ENCODE data around the gene ARHGAP22. TPM values are rescaled to one million over a fixed set of nuclear protein-coding genes. Genes with fewer than 3 reads are reported as not detected.
A peak's percentile ranks its signal among the peaks of the same experiment; 100 is the strongest.

Gene ARHGAP22
- total RNA-seq, 1 donor from 2014 or later: 19.7 TPM

DNA sequence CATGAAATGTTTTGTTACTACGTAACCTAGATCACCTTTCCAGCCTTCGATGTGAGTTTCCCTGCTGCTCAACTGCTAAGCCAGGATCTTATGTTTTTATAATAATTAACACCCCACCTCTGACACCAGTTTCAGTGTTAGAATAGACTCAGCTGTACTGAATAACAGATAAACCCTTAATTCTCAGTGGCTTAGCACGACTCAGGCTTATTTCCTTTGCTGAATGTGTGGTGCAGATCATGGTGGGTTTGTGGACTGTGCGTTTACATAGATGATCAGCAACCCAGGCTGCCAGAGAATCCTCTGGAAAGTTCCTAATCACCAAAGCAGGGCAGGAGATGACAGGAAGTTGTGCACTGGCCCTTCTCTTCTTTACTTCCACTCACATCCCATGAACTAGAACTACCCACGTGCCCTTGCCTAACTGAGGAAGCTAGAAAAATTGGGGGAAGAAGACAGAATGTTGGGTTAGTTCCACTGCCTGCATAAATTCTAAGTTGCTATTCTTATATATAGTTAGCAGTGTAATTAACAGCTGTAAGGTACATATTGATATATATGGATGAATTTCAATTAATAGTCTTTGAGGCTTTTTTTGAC is 186.6 kb downstream of the ARHGAP22 start:
- no peak for DNase-seq (ENCODE audit: low read depth)

DNA sequence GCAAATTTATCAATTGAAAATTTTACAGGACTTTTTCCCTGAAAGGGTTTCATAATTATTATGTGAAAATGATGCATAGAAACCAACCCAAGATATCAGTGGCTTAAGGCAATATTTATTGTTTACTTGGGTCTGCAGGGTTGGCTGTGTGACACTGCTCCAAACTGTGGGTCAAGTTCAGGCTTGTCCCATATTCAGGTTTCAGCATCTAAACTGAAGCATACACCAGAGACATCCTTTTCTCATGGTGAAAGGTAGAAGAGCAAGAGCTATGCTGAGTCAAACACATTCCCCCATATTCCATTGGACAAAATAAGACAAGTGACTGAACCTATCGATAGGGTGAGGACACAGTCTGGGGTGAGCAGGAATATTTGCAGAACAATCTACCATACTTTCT is 187.5 kb downstream of the ARHGAP22 start:
- no peak for DNase-seq (ENCODE audit: low read depth)

DNA sequence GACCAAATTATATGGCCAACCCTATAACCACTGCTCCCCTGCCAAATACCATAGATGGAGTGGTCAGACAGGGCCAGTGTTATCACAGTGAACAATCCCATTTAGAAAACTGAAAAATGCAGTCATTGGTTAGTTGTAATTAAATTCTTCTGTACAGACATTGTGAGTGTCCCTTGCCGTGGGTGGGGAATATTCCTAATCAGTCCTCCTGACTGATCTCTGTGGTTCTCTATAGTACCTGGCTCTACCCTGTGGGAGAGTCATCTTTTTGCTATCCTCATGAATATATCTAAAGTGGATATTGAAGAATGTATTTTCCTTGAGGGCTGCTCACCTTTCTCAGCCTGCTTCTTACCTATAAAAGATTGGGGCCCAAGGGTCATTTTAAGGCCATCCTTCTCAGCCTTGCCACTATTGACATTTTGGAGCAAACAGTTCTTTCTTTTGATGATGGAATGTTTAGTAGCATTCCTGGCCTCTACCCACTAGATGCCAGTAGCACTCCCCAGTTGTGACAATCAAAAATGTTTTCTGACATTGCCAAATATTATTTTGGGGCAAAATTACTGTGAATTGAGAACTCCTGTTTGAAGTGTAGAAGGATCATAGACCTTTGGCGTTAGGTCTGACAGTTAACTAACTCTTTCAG is 188.2 kb downstream of the ARHGAP22 start:
- no peak for DNase-seq (ENCODE audit: low read depth)

DNA sequence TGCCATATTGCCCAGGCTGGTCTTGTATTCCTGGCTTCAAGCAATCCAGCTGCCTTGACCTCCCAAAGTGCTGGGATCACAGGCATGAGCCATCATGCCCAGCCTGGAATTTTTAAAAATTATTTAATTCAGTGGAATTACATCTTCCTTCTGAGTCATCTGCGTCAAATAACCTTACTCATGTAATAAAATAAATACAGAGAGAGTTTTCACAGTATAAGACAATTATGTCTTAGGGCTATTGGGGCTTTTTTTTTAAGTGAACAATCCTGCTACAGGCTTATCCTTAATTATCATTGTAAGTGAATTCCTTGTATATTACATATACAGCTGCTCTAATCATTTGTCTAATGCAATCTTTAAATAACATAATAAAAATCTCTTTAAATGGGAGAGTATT is 190.1 kb downstream of the ARHGAP22 start:
- DNase-seq (ENCODE audit: low read depth): no peak

DNA sequence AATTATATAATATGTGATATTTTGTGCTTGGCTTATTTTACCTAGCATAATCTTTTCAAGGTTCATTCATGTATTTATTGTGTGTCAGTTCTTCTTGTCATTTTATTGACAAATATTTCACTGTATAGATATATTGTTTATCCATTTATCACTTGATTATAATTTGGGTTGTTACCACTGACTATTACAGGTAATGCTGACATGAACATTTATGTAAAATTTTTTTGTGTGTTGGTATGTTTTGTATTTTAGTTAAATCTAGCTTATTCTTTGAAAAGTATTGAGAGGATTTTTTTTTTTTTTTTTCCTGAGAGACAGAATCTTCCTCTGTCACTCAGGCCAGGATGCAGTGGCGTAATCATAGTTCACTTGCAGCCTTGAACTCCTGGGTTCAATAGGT is 190.7 kb downstream of the ARHGAP22 start:
- no peak for DNase-seq (ENCODE audit: low read depth)

DNA sequence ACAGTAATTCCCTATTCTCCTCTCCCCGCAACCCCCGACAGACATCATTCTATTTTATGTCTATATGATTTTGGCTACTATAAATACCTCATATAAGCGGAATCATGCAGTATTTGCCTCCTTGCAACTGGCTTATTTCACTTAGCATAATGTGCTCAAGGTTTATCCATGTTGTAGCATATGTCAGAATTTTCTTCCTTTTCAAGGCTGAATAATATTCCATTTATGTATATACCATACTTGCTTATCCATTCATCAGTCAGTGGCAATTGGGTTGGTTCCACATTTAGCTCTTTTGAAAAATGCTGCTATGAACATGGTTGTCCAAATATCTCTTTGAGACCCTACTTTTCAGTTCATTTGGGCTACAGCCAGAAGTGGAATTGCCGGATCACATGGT is 191.9 kb downstream of the ARHGAP22 start:
- no peak for DNase-seq (ENCODE audit: low read depth)

DNA sequence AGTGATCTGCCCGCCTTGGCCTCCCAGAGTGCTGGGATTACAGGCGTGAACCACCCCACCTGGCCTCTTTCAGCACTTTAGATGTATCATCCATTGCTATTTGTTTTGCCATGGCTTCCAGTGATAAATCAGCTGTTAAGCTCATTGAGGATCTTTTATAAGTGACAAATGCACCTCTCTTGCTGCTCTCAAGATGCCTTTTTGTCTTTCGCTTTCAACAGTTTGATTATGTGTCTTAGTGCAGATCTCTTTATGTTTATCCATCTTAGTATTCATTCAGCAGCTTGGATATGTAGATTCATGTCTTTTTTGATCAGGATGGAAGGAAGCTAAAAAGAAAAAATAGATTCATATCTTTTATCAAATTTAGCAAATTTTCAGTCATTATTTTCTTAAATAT is 192.8 kb downstream of the ARHGAP22 start:
- no peak for DNase-seq (ENCODE audit: low read depth)

DNA sequence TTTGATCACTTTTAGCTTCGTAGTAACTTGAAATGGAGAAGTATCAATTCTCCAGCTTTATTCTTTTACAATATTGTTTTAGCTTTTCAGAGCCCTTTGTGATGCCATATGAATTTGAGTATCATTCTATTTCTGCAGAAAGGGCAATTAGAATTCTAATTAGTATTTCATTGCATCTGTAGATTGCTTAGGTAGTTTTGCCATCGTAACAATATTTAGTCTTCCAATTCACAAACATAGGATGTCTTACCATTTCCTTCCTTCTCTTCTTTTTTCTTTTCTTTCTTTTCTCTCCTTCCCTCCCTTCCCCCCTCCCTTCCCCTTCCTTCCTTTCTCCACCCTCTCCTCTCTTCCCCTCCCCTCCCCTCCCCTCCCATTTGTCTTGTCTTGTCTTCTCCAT is 193.4 kb downstream of the ARHGAP22 start:
- DNase-seq (ENCODE audit: low read depth): no peak

DNA sequence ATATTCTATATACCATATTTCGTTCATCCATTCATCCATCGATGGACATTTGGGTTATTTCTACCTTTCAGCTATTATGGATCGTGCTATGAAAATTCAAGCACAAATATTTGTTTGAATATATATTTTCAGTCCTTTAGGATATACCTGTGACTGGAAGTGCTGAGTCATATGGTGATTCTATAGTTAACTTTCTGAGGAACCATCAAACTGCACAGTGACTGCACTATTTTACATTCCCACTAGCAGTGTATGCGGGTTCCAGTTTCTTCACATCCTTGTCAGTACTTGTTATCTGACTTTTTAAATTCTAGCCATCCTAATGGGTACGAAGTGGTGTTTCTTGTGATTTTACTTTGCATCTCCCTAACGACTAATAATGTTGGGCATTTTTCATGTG is 194.4 kb downstream of the ARHGAP22 start:
- DNase-seq (ENCODE audit: low read depth): no peak

DNA sequence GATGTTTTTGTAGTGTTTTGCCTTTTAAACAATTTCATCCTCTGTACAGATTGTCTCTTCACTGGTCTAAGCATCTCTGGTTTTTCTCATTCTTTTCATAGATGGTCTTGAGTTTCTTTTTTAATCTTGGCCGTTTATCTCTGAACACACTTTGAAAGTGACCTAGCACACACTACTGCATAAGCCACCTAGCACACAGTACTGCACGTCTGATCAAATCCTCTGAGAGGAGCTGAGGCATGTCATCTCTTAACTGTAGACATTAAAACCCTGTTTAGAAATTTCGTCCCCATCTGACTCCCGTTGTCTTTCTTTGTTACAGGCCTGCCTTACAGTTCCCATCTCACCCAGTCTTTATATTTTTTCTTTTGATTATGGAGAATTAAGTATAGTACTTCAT is 198.2 kb downstream of the ARHGAP22 start:
- no peak for DNase-seq (ENCODE audit: low read depth)

DNA sequence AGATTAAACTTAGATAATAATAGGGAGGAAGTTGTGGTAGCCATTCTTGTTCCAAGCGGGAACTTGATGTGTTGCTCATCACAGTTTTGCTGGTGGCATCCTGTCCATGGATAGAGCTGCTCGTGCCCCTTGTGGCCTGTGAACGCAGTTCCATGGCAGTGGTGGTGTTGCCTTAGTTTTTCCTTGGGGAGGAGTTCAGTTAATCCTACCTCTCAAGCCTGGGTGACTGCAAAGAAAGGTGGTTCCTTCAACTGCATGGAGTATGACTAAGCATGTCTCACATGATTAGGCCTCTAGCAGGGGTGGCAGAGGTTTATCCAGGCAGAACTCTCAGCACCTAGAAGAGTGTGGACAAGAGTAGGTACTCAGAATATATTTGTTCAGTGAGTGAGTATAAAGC is 198.7 kb downstream of the ARHGAP22 start:
- DNase-seq (ENCODE audit: low read depth): peak; percentile 96

DNA sequence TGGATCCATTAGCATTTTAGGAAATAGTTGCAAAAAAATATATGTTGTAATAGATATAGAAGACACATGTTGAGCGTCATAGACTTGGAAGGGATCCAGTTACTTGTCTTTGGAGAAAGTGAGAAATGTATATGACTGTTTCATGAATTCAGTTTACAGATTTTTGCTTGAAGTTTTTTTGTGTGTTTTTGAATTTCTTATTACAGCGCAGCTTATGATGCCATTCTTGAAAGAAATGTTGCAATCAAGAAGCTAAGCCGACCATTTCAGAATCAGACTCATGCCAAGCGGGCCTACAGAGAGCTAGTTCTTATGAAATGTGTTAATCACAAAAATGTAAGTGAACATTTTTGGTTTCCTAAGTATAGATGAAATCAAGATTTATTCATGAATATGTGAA is 200.2 kb downstream of the ARHGAP22 start:
- DNase-seq (ENCODE audit: low read depth): no peak

DNA sequence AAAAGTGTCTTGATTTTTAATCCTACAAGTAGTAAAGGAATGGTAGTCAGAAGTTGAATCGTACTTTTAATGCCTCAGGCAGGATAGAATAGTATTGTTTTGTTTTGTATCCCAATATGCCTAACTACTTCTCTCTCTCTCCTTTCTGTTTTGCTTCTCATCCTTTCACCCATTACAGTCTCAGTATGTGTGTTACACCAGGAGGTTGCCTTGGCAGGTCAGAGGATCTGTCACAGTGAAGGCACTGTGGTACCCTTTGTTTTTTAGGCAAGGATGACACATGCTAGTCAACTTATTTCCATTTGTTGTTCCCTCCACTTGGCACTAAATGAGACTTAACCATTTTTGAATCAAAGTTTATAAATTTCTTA is 204.0 kb downstream of the ARHGAP22 start:
- DNase-seq (ENCODE audit: low read depth): peak; percentile 50

DNA sequence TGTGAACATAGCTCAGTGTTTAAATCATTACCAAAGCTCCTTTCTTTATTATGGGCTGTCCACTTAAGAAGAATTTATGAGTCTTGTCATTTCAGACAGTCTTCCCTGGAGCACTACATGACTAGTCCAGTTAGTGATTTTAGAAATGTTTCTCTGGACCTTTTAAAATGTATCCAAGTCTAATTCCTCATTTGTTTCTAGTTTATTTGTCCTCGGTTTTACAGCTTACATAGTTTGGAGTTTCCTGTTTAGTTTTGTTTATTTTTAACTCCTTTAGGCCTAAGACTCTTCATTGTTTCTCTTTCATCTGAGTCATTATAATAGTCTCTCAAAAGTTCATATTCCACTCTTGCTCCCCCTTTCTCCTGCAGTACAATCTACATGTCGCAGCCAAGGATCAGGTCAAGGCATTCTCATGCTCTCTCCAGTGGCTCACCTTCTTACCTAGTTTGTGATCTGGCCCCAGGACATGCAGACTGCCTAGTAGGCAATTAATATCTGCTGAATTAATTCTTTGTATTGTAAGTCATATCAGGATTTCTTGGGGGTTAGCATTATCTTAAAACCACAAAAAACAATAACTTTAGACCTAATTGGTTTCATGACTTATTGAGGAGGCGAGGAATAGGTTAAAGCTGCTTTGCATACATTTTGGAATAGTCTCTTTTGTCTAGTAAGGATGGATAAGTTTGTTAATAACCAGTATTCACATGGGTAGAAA is 204.6 kb downstream of the ARHGAP22 start:
- peak; percentile 81 for DNase-seq (ENCODE audit: low read depth)

DNA sequence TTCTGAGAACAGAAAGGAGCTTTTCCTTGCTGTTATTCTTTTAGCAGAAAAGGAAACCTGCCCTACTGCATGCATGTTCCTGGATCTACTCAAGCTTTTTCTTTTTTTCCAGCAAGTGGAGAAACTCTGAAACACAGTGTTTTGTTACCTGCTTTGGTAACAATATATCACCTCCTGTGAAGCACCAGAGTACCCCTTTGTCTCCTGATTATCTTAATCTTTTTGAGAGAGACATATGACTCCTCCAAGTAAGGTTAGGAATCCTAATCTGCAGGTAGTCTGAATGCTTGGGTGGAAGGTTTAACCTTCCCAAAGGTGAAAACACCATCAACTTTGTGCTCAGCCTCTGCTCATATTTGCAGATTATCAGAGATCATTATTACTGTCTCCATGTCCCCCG is 205.3 kb downstream of the ARHGAP22 start:
- DNase-seq (ENCODE audit: low read depth): no peak

DNA sequence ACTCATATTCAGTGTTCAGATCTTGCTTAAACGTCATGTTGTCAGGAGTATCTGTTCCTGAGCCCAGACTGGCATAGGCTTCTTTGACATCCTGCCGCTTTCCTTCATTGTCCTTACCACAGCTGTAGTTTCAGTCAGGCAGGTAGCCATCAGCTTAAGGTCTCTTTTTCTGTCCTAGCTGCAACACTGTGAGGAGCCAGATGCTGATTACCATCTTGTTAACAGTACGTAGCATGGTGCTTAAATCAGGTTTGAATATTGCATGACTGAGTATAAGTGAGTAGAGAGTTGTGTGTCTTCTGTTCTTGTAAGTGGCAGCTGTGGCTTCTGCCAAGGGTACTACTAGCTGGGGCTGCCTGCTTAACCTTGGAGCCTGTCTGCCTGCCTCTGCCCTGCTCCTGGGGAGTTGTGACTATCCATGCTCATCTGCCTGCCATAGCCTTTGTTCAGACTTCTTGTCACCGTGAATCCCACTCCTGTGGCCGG is 205.8 kb downstream of the ARHGAP22 start:
- DNase-seq (ENCODE audit: low read depth): no peak

DNA sequence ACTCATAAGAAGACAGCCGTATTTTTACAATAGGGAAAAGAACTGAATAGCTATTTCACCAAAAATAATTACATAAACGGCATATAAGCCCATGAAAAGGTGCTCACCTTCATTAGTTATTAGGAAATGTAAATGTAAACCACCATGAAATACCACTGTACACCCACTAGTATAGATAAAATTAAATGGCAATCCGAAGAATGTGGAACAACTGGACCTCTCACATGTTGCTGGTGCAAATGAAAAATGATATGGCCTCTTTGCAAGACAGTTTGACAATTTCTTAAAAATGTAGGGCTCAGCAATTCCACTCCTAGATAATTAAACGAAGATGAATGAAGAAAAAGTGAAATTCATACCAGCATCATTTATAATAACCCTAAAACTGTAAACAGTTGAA is 206.6 kb downstream of the ARHGAP22 start:
- DNase-seq (ENCODE audit: low read depth): no peak

Other genes with a start within 250 kb of the ARHGAP22 start
- gene WDFY4, start 79.8 kb upstream of the ARHGAP22 start, total RNA-seq: under 0.01 TPM in 1 of 2 replicates, not detected in the other

Data from renal cortical epithelial cell (primary cell).